Activated CD4-positive, alpha-beta T cell treated with anti-CD3 and anti-CD28 coated beads, Interleukin-2, amount 50 U/mL, for 24 hours (primary cell): Measurements from ENCODE around the gene IFNK.

Source experiments
- DNase-seq, 2 donors: peaks; one replicate each; pipeline ENCODE4 v3.0.0-alpha.2; 2020; ENCODE audit warnings: low read depth in 1 of 2, low spot score in 1 of 2

Gene IFNK

GRCh38 chr9:27510780-27511179 lies 13.3 kb upstream of the IFNK start:
- no peak for DNase-seq

- no peak for DNase-seq
These were observed 12.3 kb upstream of the IFNK start for GRCh38 chr9:27511771-27512170.

- DNase-seq: no peak
These were observed 9.5 kb upstream of the IFNK start for GRCh38 chr9:27514551-27514950.

GRCh38 chr9:27518006-27518405 lies 6.1 kb upstream of the IFNK start:
- DNase-seq: no peak

GRCh38 chr9:27518809-27519208 lies 5.3 kb upstream of the IFNK start:
- DNase-seq: no peak

- DNase-seq: no peak
These were observed 4.3 kb upstream of the IFNK start for GRCh38 chr9:27519466-27520465.

- no peak for DNase-seq
These were observed 3.1 kb upstream of the IFNK start for GRCh38 chr9:27520986-27521385.

- no peak for DNase-seq
These were observed 949 bp upstream of the IFNK start for GRCh38 chr9:27523141-27523540.

GRCh38 chr9:27527702-27528075 lies 3.6 kb downstream of the IFNK start:
- no peak for DNase-seq

- peak in 1 of 2 donors; percentile 15 for DNase-seq
These were observed 4.2 kb downstream of the IFNK start for GRCh38 chr9:27528076-27528885.

- peak; percentile 11 to 13 for DNase-seq
These were observed 4.8 kb downstream of the IFNK start for GRCh38 chr9:27528886-27529315.

- peak; percentile 56 to 64 for DNase-seq
These were observed 5.5 kb downstream of the IFNK start, which contains the start of gene MOB3B for GRCh38 chr9:27529316-27530278. Gene MOB3B (minus strand): TSS chr9:27529814. CDS start chr9:27455550, 74,264 bp downstream.

GRCh38 chr9:27530915-27531755 lies 7.0 kb downstream of the IFNK start:
- no peak for DNase-seq

GRCh38 chr9:27532046-27532445 lies 8.0 kb downstream of the IFNK start:
- no peak for DNase-seq

- no peak for DNase-seq
These were observed 9.2 kb downstream of the IFNK start for GRCh38 chr9:27533311-27533710.

GRCh38 chr9:27534131-27534530 lies 10.0 kb downstream of the IFNK start:
- DNase-seq: no peak

- DNase-seq: no peak
These were observed 10.6 kb downstream of the IFNK start for GRCh38 chr9:27534658-27535209.

GRCh38 chr9:27535701-27536118 lies 11.6 kb downstream of the IFNK start:
- DNase-seq: no peak

- DNase-seq: no peak
These were observed 12.1 kb downstream of the IFNK start for GRCh38 chr9:27536168-27536567.
